DOHH2 (cell line): ENCODE measurements around the gene FASTK.

ENCODE experiments used
- H3F3A ChIP-seq: fragments of 200-600 bp; sonication (generic), shearing (Covaris generic); 2 replicates; pipeline ENCODE4 v1.6.0; 2016; ENCODE audit warnings: antibody characterized with exemption, mild to moderate bottlenecking; ENCODE audit not compliant: control insufficient read depth, insufficient read depth
- H3K27ac ChIP-seq: fragments of 200-600 bp; sonication (generic); 2 replicates; pipeline ENCODE4 v1.5.1; 2014; ENCODE audit warnings: low read depth, mild to moderate bottlenecking, low read length, moderate library complexity
- H3K27me3 ChIP-seq: fragments of 200-600 bp; sonication (generic); 2 replicates; pipeline ENCODE4 v1.6.1; 2014; ENCODE audit warnings: mild to moderate bottlenecking, low read length, mixed read lengths; ENCODE audit not compliant: control insufficient read depth
- H3K36me3 ChIP-seq: fragments of 200-600 bp; sonication (generic); 2 replicates; pipeline ENCODE4 v1.6.1; 2014; ENCODE audit warnings: mild to moderate bottlenecking, low read length, moderate library complexity, mixed read lengths; ENCODE audit not compliant: control insufficient read depth
- H3K4me1 ChIP-seq: fragments of 200-600 bp; sonication (generic); 2 replicates; pipeline ENCODE4 v1.6.1; 2014; ENCODE audit warnings: mild to moderate bottlenecking, low read length, mixed read lengths; ENCODE audit not compliant: control insufficient read depth
- H3K4me2 ChIP-seq: fragments of 200-600 bp; sonication (generic); 2 replicates; pipeline ENCODE4 v1.6.0; 2014; ENCODE audit warnings: mild to moderate bottlenecking, low read length, moderate library complexity
- H3K4me3 ChIP-seq: fragments of 200-600 bp; sonication (generic); 2 replicates; pipeline ENCODE4 v1.5.1; 2014; ENCODE audit warnings: mild to moderate bottlenecking, low read length, mixed read lengths
- H3K79me2 ChIP-seq: fragments of 200-600 bp; sonication (generic); 2 replicates; pipeline ENCODE4 v1.6.1; 2014; ENCODE audit warnings: mild to moderate bottlenecking, low read length, mixed read lengths; ENCODE audit not compliant: control insufficient read depth
- H3K9me2 ChIP-seq: fragments of 200-600 bp; sonication (generic); replicated peaks from 2 replicates; pipeline ENCODE4 v1.6.1; 2014; ENCODE audit warnings: mild to moderate bottlenecking, low read length, mixed read lengths; ENCODE audit not compliant: control insufficient read depth
- H3K9me3 ChIP-seq: fragments of 200-600 bp; sonication (generic); 2 replicates; pipeline ENCODE4 v1.6.1; 2014; ENCODE audit warnings: antibody characterized with exemption, low read length, mixed read lengths; ENCODE audit not compliant: control insufficient read depth, insufficient read depth
- H4K20me1 ChIP-seq: fragments of 200-600 bp; sonication (generic); 2 replicates; pipeline ENCODE4 v1.6.0; 2014; ENCODE audit warnings: low read depth, mild to moderate bottlenecking, antibody characterized with exemption, low read length, moderate library complexity; ENCODE audit not compliant: control insufficient read depth, insufficient read depth
- EZH2phosphoT487 ChIP-seq: fragments of 200-600 bp; sonication (generic); IDR thresholded peaks from 2 replicates; pipeline ENCODE4 v1.6.1; 2017; ENCODE audit warnings: borderline replicate concordance, mild to moderate bottlenecking, antibody characterized with exemption, low read length, moderate library complexity, mixed read lengths
- TF ChIP-seq, protein P1 (sequence below): fragments of 200-600 bp; sonication (generic); IDR thresholded peaks from one replicate; pipeline ENCODE4 v1.5.1; 2014; ENCODE audit warnings: antibody characterized with exemption, mild to moderate bottlenecking, low read depth, low read length; ENCODE audit not compliant: poor library complexity, severe bottlenecking

The FASTK gene

DNA sequence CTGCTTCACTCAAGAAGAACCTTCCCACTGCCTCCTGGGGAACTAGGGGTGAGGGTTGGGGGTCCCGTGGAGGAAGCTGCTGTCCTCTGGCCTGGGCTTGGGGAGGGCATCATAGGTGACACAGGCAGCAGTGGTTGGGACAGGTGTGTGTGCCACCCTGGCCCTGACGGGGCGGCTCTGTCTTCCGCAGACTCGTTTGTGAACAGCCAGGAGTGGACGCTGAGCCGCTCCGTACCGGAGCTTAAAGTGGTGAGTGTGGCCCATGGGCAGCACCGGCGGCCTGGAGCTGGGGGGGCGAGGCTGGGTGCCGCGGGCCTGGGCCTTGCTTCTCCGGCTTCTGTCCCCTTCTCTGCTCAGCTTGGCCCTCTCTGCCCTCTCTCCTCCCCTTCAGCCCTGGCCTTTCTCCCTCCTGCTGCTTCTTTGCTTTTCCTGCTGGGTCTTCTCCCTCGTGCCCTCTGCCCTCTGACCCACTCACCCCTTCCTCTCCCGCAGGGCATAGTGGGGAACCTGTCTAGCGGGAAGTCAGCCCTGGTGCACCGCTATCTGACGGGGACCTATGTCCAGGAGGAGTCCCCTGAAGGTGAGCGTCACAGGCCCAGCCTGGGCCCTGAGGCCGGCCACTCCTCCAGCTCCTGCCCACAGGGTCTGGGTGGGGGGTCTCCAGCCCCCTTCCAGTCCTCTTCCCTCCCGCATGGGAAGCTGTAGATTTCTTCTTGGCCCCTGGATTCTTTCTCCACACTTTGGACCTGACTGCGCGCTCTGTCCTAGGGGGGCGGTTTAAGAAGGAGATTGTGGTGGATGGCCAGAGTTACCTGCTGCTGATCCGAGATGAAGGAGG, 36.2 kb upstream of the FASTK start:
- H4K20me1 ChIP-seq: peaks cover 5% of the 10 kb centered on the region; the same call in 1 of the 2 replicates
- peaks cover 3% of the 10 kb centered on the region; the same call in 1 of the 2 replicates for H3K27me3 ChIP-seq
- no peak for TF ChIP-seq EZH2phosphoT487
- TF ChIP-seq, protein P1, sequence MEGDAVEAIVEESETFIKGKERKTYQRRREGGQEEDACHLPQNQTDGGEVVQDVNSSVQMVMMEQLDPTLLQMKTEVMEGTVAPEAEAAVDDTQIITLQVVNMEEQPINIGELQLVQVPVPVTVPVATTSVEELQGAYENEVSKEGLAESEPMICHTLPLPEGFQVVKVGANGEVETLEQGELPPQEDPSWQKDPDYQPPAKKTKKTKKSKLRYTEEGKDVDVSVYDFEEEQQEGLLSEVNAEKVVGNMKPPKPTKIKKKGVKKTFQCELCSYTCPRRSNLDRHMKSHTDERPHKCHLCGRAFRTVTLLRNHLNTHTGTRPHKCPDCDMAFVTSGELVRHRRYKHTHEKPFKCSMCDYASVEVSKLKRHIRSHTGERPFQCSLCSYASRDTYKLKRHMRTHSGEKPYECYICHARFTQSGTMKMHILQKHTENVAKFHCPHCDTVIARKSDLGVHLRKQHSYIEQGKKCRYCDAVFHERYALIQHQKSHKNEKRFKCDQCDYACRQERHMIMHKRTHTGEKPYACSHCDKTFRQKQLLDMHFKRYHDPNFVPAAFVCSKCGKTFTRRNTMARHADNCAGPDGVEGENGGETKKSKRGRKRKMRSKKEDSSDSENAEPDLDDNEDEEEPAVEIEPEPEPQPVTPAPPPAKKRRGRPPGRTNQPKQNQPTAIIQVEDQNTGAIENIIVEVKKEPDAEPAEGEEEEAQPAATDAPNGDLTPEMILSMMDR: no peak
- H3K27ac ChIP-seq: no peak overlapping the region
- H3F3A ChIP-seq: no peaks in the 10 kb centered on the region
- no peak overlapping the region for H3K4me2 ChIP-seq
- H3K4me3 ChIP-seq: no peak overlapping the region
- no peaks in the 10 kb centered on the region for H3K36me3 ChIP-seq
- H3K9me2 ChIP-seq: no peaks in the 10 kb centered on the region
- no peaks in the 10 kb centered on the region for H3K9me3 ChIP-seq
- H3K79me2 ChIP-seq: no peaks in the 10 kb centered on the region
- H3K4me1 ChIP-seq: no peaks in the 10 kb centered on the region

DNA sequence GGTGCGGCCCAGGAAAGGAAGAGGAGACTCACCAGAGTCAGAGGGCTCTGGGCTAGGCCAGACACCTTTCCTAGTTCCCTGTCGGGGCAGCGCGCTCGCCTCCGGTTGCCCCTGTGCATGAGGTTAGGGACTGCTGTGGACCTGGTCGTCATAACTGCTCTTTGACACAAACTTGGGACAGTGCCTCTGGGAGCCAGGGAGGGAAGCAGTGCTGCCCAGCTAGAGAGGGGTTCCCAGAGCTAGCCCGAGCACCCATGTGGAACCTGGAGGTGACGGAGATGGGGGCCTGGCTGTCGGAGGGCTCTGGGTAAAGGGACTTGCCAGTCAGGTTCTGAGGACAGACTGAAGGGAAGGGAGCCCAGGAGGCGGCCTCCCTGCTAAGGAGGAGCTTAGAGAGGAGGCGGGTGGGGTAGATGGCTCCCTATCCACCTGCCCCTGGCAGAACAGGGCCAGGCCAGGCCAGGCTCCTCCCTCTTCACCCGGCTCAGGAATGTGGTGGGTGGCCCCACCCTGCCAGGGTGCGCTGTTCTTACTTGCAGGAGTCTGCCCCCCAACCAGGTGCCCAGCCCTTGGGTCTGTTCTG, 35.3 kb upstream of the FASTK start:
- no peaks in the 10 kb centered on the region for H3K9me3 ChIP-seq
- H3K27me3 ChIP-seq: peaks cover 10% of the 10 kb centered on the region
- H3K4me3 ChIP-seq: no peak overlapping the region
- no peaks in the 10 kb centered on the region for H3K4me1 ChIP-seq
- H3K27ac ChIP-seq: no peak overlapping the region
- H3K9me2 ChIP-seq: no peaks in the 10 kb centered on the region
- H4K20me1 ChIP-seq: peaks cover 5% of the 10 kb centered on the region; the same call in 1 of the 2 replicates
- H3K36me3 ChIP-seq: no peaks in the 10 kb centered on the region
- TF ChIP-seq, protein P1: no peak
- TF ChIP-seq EZH2phosphoT487: no peak
- no peaks in the 10 kb centered on the region for H3F3A ChIP-seq
- H3K79me2 ChIP-seq: no peaks in the 10 kb centered on the region
- no peak overlapping the region for H3K4me2 ChIP-seq

DNA sequence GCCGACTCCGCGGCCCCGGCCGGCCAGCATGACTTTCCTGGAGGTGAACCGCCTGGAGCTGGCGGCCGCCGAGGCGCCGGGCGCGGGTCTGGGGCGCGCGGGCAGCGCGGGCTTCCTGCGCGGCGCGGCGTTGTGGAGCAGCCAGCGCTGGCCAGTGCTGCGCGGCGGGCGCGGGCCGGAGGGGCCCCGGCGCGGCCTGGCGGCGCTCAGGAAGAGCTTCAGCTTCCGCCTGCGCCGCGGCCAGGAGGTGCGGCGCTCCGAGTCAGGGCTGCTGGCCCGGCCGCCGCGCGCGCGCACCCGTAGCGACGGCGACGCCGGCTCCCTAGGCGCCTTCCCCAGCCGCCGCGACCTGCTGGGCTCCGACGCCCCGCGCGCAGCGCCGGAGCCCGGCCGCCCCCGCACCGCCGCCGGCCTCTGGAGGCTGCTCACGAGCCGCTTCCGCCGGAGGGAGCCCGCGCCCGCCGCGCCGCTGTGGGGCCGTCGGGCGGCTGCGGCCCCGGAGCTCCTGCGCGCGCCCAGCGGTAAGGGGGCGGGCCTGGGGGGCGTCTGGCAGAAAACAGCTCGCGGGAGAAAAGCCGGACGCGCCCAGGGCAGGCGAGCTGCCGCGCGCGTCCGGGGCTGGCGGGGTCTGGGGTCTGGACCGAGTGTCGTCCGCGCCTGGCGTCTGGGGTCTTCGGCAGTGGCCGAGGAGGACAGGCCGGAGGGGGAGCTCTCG, 34.7 kb upstream of the FASTK start:
- no peaks in the 10 kb centered on the region for H3K4me1 ChIP-seq
- no peaks in the 10 kb centered on the region for H3K36me3 ChIP-seq
- TF ChIP-seq EZH2phosphoT487: no peak
- TF ChIP-seq, protein P1: no peak
- H3K9me2 ChIP-seq: no peaks in the 10 kb centered on the region
- no peaks in the 10 kb centered on the region for H3K79me2 ChIP-seq
- no peak overlapping the region for H3K4me3 ChIP-seq
- H3K9me3 ChIP-seq: no peaks in the 10 kb centered on the region
- peaks cover 5% of the 10 kb centered on the region; the same call in 1 of the 2 replicates for H4K20me1 ChIP-seq
- H3K27me3 ChIP-seq: peaks cover 10% of the 10 kb centered on the region
- H3F3A ChIP-seq: no peaks in the 10 kb centered on the region
- no peak overlapping the region for H3K4me2 ChIP-seq
- H3K27ac ChIP-seq: no peak overlapping the region
